Spleen (tissue), 11 donors: ENCODE results near the gene ATF6B. TPM values are rescaled to one million over a fixed set of nuclear protein-coding genes. Genes with fewer than 3 reads are reported as not detected.

ENCODE experiments used
- DNase-seq: peaks from one replicate; pipeline ENCODE4 v3.0.0-alpha.2; 2020
- H3K27ac ChIP-seq, 8 donors: fragments of 200-600 bp; sonication (generic) in 7 of 8; 1 replicate in 4 of 8; 2 replicates in 4 of 8; pipeline versions ENCODE4 v1.5.0 to v1.8.0; 2016 to 2021; ENCODE audit warnings: inconsistent platforms in 4 of 8, mild to moderate bottlenecking in 4 of 8, moderate library complexity in 1 of 8
- H3K27me3 ChIP-seq, 7 donors: fragments of 200-600 bp; sonication (generic) in 6 of 7; replicated peaks in 1 of 7; 1 replicate in 4 of 7; 2 replicates in 3 of 7; pipeline versions ENCODE4 v1.5.0 to v1.8.0; 2016 to 2021; ENCODE audit warnings: inconsistent platforms in 3 of 7, mild to moderate bottlenecking in 1 of 7
- H3K36me3 ChIP-seq, 6 donors: fragments of 200-600 bp; sonication (generic) in 5 of 6; 1 replicate in 4 of 6; 2 replicates in 2 of 6; pipeline versions ENCODE4 v1.5.0 to v1.8.0; 2016 to 2021; ENCODE audit warnings: inconsistent platforms in 2 of 6
- H3K4me1 ChIP-seq, 6 donors: fragments of 200-600 bp; sonication (generic) in 5 of 6; 1 replicate in 3 of 6; 2 replicates in 3 of 6; pipeline versions ENCODE4 v1.5.0 to v1.8.0; 2016 to 2021; ENCODE audit warnings: inconsistent platforms in 3 of 6
- H3K4me3 ChIP-seq, 8 donors: fragments of 200-600 bp; sonication (generic) in 7 of 8; 1 replicate in 4 of 8; 2 replicates in 4 of 8; pipeline versions ENCODE4 v1.5.0 to v1.8.0; 2016 to 2021; ENCODE audit warnings: inconsistent platforms in 4 of 8, mild to moderate bottlenecking in 4 of 8, moderate library complexity in 2 of 8
- H3K9me3 ChIP-seq, 8 donors: fragments of 200-600 bp; sonication (generic) in 7 of 8; 1 replicate in 4 of 8; 2 replicates in 4 of 8; pipeline versions ENCODE4 v1.5.0 to v1.8.0; 2016 to 2021; ENCODE audit warnings: inconsistent platforms in 4 of 8
- POLR2A ChIP-seq, 3 donors: fragments of 450-650 bp; IDR thresholded peaks; one replicate each; pipeline ENCODE4 v1.5.1; 2017; ENCODE audit warnings: antibody characterized with exemption in 3 of 3, mild to moderate bottlenecking in 1 of 3
- POLR2AphosphoS5 ChIP-seq, 3 donors: sonication (generic); formaldehyde crosslinking; IDR thresholded peaks; one replicate each; pipeline ENCODE4 v1.5.1; 2017; ENCODE audit warnings: antibody characterized with exemption in 3 of 3
- WGBS, 5 donors: extraction: QIAGEN DNeasy Blood & Tissue Kit in 3 of 5; methylation state at CpG; one replicate each; pipeline versions ENCODE4 v1.1.5 to v1.1.7; 2013 to 2018; 5-methylcytosine and 5-hydroxymethylcytosine counted together
- intact Hi-C: fragments of 100-400 bp; cut with DNase I; formaldehyde crosslinking; loops from one replicate; pipeline ENCODE4 v1.15.0; 2023; ENCODE audit warnings: low total_unique reads
- polyA plus RNA-seq, 3 donors: library from polyadenylated mRNA; stranded (reverse); fragments of 200-250 nt; gene quantifications; one replicate each; pipeline ENCODE4 v1.2.1, GENCODE V29; 2013
- total RNA-seq, 7 donors: library from RNA; depleted of rRNA in 3 of 7; stranded (reverse); fragments of >200 nt in 3 of 7; fragmentation: NEBNext Ultra II Directional in 4 of 7; extraction: Animal tissue kit (Norgen Biotek cat#: 25700) in 4 of 7; gene quantifications; one replicate each; pipeline versions ENCODE4 v1.1.0 to v1.2.1, GENCODE V29; 2016 to 2021
- TF ChIP-seq, protein P1 (sequence below), 11 experiments: fragments of 200-600 bp in 7 of 11; fragments of 450-650 bp in 4 of 11; sonication (generic) in 4 of 11; IDR thresholded peaks in 8 of 11; conservative IDR thresholded peaks in 3 of 11; 1 replicate in 7 of 11; 2 replicates in 4 of 11; pipeline versions ENCODE4 v1.4.0 to v1.8.0; 2016 to 2021; ENCODE audit warnings: antibody characterized with exemption in 11 of 11, inconsistent platforms in 4 of 11, mild to moderate bottlenecking in 1 of 11
- donor health status: healthy with polysubstance abuse.
- donor health status: DM: no; HTN: no; CAD: no; lungs with moderate emphysema.
- donor health status: DM: no; HTN: no; CAD: no.
- donor health status: Bipolar disorder and iron deficiency.
- donor health status: healthy.
- donor health status: DM: no; HTN: no; CAD: no.
- donor health status: DM: yes; HTN: yes; CAD: no.

The ATF6B gene
- total and polyA plus RNA-seq, 10 donors, result 45.3 to 126 (median 92.7) TPM

DNA sequence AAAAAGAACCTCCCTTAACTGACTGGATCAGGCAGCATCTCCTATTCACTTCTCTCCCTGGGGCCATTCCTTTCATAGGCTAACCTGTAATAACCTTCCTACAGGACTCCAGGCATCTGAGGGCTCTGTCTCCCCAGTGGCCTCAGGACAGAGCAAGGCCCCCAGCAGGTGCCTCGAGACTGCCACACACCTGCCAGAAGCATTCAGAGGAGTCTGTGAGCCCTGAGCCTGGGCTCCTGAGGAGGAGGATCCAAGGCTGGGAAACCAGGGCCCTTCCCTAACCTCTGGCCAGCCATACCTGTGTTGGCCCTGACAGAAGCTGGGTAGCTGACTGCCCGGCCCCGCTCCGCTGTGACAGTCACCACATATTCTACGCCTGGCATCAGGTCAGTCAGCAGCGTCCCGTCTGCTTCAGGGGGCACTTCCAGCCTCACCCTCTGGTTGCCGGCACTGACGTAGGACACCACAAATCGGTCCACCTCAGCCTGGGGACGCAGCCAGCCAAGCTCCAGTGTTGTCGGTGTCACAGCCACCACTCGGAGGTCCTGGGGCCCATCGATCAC is 39.5 kb downstream of the ATF6B start:
- Histone ChIP-seq H3K4me1 (peaks cover 11 to 38% (median 21%) of the 10 kb centered on the region in 6 donors), H3K4me3 (no peak overlapping the region), H3K27ac (peak overlapping the region; percentile 59 to 89 (median 80)), H3K27me3 (peaks cover 0 to 42% (median 13%) of the 10 kb centered on the region in 7 donors), H3K36me3 (peaks cover 0 to 9% (median 0%) of the 10 kb centered on the region in 6 donors), H3K9me3 (no peaks in the 10 kb centered on the region)
- DNase-seq, result no peak
- intact Hi-C loops, result no loop called here
- no peak for TF ChIP-seq POLR2AphosphoS5 (IDR thresholded peaks at IDR 0.05)
- TF ChIP-seq, protein P1, sequence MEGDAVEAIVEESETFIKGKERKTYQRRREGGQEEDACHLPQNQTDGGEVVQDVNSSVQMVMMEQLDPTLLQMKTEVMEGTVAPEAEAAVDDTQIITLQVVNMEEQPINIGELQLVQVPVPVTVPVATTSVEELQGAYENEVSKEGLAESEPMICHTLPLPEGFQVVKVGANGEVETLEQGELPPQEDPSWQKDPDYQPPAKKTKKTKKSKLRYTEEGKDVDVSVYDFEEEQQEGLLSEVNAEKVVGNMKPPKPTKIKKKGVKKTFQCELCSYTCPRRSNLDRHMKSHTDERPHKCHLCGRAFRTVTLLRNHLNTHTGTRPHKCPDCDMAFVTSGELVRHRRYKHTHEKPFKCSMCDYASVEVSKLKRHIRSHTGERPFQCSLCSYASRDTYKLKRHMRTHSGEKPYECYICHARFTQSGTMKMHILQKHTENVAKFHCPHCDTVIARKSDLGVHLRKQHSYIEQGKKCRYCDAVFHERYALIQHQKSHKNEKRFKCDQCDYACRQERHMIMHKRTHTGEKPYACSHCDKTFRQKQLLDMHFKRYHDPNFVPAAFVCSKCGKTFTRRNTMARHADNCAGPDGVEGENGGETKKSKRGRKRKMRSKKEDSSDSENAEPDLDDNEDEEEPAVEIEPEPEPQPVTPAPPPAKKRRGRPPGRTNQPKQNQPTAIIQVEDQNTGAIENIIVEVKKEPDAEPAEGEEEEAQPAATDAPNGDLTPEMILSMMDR (IDR thresholded peaks at IDR 0.05 in 8 of 11, conservative IDR thresholded peaks at IDR 0.05 in 3 of 11), result no peak
- WGBS, 5 donors, result 92 to 94% (median 93%) methylated on average over 14 of the region's 14 CpGs

DNA sequence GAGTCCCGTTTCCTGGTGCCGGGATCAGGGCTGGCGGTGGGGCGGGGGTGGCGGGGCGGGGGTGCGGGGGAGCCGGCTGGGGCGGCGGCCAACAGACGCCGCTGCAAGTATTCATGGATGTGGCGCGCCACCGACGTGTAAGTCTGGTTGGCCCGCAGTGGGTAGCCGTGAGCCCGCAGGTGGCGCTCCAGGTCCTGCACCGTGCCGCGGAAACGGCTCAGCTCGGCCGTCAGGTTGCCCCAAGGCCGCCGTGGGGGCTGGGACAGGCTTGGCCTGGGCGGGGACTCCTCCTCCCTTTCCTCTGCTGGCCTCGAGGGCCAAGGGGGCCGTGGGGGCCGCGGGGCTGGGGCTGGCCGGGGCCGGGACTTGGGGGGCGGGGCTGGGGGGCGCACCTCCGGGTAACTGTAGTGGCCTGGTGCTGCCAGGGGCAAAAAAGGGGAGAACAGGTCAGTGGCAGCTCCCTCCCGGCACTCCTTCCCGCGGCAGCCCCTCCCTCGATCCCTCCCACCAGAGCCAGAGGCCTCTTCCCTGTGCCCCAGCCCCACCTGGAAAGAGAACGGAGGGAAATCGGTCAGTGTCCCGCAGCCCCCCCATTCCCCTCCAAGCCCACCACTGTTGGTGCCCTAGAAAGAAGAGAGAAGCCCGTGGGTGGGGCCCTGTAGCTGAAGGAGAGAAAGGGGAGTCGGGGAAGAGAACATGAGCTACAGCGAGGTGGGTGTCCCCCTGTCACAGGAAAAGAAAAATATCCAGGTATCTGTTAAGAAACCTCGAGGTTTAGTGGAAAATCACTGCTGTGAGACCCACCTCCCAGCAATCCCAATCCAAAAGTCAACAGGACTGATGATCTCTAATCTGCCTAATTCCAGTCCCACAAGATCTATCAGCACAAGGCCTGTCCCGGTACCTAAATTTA is 40.2 kb downstream of the ATF6B start:
- Histone ChIP-seq H3K4me3 (peak overlapping the region in 5 of 8 donors; percentile 5 to 58 (median 18)), H3K36me3 (peaks cover 0 to 10% (median 0%) of the 10 kb centered on the region in 6 donors), H3K27me3 (peaks cover 0 to 42% (median 13%) of the 10 kb centered on the region in 7 donors), H3K9me3 (no peaks in the 10 kb centered on the region), H3K27ac (peak overlapping the region; percentile 59 to 89 (median 80)), H3K4me1 (peaks cover 11 to 43% (median 21%) of the 10 kb centered on the region in 6 donors)
- 14 to 29% (median 16%) methylated on average over 18 to 50 of the region's 50 CpGs for WGBS, 5 donors
- TF ChIP-seq, protein P1 (IDR thresholded peaks at IDR 0.05 in 8 of 11, conservative IDR thresholded peaks at IDR 0.05 in 3 of 11), result peak in 10 of 11 experiments; percentile 22 to 77 (median 66)
- TF ChIP-seq POLR2A (IDR thresholded peaks at IDR 0.05) (no peak), POLR2AphosphoS5 (IDR thresholded peaks at IDR 0.05) (peak; percentile 65 to 84 (median 80))
- intact Hi-C loops, result no loop called here
- DNase-seq, result peak; percentile 94

DNA sequence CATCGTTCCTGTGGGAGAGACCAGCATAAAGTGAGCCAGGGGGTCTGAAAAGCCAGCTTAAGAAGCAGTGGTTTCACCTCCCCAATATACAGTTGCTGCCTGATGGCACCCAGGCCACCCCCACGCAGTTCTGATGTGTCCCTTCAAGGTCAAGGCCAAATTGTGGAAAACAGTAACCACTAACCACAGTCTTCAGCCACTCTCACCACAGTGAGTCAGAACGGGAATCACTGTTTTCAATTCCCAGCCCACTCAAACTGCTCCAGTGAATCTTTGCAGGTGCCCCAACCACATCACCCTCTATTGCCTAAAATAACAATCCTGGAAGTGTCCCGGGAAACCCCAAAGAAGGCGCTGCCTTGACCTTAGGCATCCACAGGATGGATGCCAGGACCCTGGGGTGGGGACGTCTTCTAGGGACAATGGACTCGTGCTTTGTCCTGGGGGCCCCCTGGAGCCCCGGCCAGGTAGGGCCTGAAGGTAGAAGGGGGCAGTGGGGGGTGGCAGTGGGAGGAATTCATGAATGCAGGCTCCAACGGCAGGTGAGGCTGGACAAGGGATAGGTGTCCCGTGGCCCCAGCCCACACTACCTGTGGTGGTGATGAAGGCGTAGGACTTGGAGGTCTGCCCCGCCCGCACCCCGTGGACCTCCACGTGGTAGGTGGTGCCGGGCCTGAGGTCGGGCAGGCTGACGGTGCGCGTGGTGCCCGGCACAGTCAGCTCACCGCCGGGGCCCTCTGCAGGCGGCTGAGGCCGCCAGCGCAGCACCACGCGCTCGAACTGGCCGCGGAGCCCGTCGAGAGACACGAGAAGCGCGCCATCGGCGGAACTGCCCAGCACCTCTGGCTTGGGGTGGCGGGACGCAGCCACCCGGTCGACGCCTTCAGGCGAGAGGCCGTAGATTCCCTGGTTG is 41.1 kb downstream of the ATF6B start:
- peak overlapping the region in 5 of 8 donors; percentile 5 to 58 (median 18) for H3K4me3 ChIP-seq
- DNase-seq, result no peak

More for the DNA sequence above, 41.1 kb downstream of the ATF6B start:
- intact Hi-C loops, result no loop called here
- Histone ChIP-seq H3K27ac (peak overlapping the region in 6 of 8 donors; percentile 60 to 89 (median 80)), H3K27me3 (peaks cover 0 to 42% (median 13%) of the 10 kb centered on the region in 7 donors), H3K4me1 (peaks cover 12 to 44% (median 29%) of the 10 kb centered on the region in 6 donors), H3K9me3 (no peaks in the 10 kb centered on the region), H3K36me3 (peaks cover 0 to 16% (median 0%) of the 10 kb centered on the region in 6 donors)
- TF ChIP-seq POLR2AphosphoS5 (IDR thresholded peaks at IDR 0.05) (no peak), POLR2A (IDR thresholded peaks at IDR 0.05) (no peak)
- TF ChIP-seq, protein P1 (IDR thresholded peaks at IDR 0.05 in 8 of 11, conservative IDR thresholded peaks at IDR 0.05 in 3 of 11), result no peak
- 22 to 36% (median 25%) methylated on average over 31 to 45 of the region's 45 CpGs for WGBS, 5 donors
